Effector CD4-positive, alpha-beta T cell (primary cell): ENCODE data around the gene S100A3.
A peak's percentile ranks its signal among the peaks of the same experiment; 100 is the strongest.

Source experiments
- DNase-seq: peaks from one replicate; pipeline ENCODE4 v3.0.0-alpha.2; 2020

S100A3 gene

DNA sequence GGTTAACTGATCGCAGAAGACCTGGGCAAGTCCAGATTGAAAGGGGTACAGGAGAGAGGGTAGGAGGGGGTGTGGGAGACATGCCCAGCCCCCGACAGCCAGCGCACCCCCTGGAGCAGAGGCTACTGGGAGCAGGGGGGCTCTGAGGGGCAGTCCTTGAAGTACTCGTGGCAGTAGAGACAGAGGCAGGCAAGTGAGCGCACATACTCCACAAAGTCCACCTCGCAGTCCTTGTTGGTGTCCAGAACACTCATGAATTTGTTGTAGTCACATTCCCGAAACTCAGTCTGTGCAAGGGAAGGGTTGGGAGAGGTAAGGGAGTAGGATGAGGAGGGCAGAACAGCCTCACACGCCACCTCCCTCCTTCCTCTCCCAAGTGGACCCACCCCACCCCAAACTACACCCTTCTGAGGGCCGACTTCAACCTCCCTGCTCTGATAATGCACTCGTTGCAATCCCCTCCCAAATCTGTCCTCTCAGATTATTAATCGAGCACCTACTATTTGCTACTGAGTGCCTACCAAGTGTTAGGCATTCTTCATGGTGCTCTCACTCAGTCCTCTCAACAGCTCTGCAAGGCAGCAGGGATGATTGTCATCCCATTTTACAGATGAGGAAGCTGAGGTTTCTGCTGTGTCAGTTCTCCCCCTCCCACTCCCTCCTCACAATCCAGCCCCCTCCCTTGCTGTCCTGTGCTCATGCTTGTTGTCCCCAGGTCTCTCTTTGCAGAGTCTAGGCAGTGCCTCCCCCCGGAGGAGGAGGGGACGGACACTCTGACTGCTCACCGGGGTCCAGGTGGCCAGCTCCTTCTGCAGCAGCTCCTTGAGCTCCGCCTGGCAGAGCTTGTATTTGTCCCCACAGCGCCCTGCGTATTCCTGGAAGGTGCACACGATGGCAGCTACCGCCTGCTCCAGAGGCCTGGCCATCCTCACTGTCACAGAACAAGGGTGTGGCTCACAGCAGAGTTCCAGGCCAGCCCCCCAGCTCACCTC, 1.2 kb downstream of the S100A3 start:
- no peak for DNase-seq

DNA sequence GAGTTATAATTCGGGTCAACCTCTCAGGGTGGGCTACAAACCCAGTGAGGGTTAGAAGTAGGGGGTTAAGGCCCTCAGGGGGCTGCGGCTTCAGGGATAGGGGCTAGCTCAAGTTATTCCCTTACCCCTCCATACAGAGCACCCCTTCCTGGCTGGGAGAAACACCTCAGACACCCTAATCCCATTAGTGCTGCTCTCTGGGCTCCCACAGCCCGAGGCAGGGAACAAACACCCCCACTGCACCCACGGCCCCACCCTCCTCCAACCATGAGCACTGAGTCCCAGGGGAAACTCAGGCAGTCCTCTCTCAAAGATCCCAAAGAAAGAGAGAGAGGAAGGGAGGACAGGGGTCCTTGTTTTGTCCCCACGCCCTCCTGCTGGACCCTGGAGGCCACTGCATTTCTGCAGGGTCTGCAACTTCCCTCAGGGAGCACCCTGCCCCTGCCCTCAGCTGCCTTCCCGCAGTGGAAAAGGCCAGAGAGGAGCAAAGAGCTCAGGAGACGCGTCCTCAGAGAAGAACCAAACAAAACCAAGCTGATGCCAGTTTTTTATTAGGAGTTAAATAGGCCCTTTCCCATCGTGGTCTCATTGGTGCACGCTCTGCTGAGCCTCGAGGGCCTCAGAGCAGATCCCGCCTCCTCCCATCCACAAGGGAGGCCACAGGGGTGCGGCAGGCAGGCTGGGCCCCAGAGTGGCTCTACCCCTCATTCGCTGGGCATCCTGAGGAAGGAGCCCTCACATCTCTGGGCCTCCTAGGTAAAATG, 2.1 kb downstream of the S100A3 start:
- no peak for DNase-seq

DNA sequence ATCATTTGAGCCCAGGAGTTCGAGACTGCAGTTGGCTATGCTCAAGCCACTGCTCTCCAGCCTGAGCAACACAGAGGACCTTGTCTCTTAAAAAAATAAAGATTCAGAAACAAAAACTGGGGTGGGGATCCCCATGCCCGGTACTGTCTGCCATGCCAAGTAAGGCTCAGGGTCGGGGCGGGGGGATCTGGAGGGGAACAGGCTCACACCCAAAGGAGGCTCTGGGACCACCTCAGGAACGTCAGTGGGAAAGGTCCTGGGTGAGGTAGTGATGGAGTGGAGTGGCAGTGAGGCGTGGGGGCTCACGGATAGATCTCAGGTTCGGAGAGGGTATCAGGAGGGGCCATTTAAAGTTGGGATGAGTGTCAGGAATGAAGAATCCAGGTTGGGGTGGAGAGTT, 2.7 kb downstream of the S100A3 start:
- no peak for DNase-seq

- DNase-seq, result peak; percentile 64
These were observed 3.7 kb downstream of the S100A3 start, which contains the start of gene S100A4 for GRCh38 chr1:153545067-153546055. S100A4 (minus strand) TSS chr1:153545806; CDS start chr1:153544794, 1,012 bp downstream.

- no peak for DNase-seq
These were observed 4.5 kb downstream of the S100A3 start for GRCh38 chr1:153544453-153545066.

GRCh38 chr1:153543736-153544135, 5.3 kb downstream of the S100A3 start:
- DNase-seq, result no peak

- DNase-seq, result no peak
These were observed 5.9 kb downstream of the S100A3 start for GRCh38 chr1:153542956-153543711.

GRCh38 chr1:153541641-153542590, 7.1 kb downstream of the S100A3 start:
- no peak for DNase-seq

DNA sequence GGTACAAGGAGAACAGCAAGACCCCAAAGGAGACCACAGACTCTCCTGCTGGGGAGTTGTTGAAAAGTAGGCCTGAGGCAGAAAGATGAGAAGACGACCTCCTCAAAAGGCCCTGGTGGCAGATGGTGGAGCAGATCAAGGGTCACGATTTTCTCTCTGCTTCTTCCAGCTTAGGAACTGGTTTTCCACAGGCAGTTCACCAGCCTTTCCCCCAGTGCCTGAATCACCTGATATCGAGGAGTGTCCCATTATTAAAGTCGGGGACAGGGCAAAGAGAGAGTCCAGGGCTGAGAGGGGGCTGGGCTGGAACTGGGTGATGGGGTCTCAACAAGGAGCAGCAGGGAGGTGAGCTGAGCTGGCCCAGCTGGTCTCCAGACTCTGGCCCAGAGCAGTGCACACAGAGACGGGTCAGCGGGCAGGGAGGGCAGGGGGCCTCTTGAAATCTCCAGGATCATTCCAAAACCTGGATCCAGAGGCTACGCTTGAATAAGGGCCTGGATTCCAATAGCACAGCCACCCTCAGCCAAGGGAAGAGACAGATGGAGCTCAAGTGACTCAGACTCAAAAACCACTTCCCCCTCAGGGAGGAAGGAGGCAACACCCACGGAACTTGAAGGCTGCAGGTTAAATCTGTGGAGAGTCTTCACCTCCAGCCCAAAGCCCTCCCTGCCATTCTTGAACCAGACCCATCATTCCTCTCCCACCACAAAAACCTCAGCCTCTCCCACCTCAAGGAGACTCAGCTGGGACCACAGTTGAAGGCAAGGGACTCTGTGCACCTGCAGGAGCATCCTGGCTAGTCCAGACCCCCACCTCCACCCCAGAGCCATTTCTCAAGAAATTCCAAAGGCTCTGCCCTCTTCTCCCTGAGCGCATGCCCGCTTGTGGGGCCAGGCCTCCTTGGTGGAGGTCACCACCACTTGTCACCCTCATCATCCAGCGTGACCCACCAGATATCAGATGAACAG, 8.4 kb downstream of the S100A3 start, which contains the start of gene S100A5:
S100A5 (minus strand) TSS at position 541 of the 968 bp plus-strand sequence. CDS start 743 bp downstream, outside the sequence.
- peak; percentile 49 for DNase-seq

GRCh38 chr1:153539395-153540093, 9.5 kb downstream of the S100A3 start:
- no peak for DNase-seq

GRCh38 chr1:153538315-153538821, 10.7 kb downstream of the S100A3 start:
- DNase-seq, result no peak

DNA sequence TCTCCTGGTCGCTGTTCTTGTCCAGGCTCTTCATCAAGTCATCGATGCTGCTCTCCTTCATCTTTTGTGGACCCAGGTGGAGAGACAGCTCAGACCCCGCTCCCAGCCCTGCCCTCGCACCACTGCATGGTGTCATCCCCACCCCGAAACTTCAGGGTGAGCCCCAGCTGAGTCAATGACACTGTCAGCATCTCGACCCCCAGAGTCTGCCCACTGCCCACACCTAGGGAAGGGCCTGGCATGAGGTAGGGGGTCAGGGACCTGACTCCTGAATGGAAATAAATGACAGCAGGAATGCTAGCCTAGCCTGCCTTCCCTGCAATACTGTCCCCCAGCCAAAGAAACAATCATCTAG, 11.7 kb downstream of the S100A3 start:
- DNase-seq, result no peak

DNA sequence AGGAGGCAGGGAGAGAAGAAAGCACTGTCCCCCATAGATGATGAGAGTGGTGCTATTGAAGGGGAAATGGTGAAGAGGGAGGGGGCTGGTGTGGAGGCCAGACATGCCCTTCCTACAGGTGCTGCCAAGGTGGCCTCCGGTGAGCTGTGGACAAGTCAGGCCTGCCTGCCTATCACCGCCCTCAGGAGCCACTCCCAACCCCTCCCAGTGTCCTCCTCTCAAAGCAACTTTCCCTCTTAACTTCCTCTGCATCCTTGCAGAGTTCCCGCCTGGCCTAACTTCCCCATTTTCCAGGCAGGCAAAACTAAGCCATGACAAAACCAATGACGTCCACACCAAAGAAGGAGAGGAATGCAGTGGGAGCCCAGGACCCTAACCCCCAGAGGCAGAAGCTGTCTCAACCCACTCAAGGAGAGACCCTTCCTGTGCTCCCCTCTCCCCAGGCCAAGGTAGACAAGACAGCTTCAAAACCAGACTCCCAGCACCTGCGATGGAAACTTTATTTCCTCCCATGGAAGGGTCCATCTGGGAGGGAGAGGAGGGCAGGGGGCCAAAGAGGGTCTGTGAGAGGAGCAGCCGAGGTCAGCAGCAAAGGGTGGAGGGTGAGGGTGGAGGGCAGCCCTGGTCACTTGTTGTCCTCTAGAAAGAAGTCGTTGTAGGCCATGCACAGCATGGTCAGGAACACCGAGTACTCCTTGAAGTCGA, 12.2 kb downstream of the S100A3 start:
- DNase-seq, result no peak

DNA sequence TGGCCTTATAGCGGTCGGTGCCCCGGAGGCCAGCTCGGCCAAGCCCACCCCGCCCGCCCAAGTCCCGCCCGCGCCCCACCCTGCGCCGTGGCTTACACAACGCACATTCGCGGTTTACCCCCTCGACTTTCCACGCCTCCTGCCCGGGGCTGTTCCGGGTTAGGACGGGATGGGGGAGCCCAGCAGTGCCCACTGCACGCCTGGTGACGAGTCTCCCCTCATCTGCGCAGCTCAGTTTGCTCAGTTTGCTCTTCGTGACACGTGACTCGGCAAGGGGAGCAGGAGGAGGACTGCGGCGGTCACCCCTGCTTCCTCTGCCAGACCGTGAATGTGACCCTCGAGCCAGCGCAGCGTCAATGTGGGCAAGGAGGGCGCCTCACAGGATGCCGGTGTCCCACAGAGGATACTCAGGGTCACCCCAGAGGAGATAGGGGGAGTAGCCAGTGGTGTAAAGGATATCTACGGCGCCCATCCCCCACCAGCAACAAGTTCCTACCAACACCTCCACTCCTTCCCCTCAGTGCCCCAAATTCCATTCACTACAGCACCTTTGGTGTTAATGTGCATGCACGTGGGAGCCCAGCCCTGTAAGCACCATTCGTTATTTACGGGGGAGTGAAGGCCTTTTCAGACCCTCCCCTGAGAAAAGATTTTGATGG, 12.9 kb downstream of the S100A3 start:
- DNase-seq, result peak; percentile 75

GRCh38 chr1:153535242-153536011, 13.6 kb downstream of the S100A3 start, which contains the start of gene S100A6:
S100A6 (minus strand) TSS chr1:153535991; CDS start chr1:153535339, 652 bp downstream.
- DNase-seq, result peak; percentile 23

DNA sequence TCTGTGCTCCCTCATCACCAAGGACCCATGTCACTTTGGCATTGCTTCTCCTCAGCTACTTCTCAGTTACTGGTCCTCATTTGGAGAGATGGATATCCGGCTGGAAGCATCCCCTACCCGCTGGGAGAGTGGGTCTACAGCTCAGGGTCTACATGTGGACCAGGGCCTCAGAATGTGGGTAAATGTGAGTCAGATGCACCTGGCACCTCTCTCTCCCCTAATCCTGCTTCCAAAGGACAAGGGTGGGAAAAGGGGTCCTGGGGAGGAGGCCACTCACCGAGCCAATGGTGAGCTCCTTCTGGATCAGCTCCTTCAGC, 14.2 kb downstream of the S100A3 start:
- DNase-seq, result no peak
